ENCODE results near the gene DPF1. TPM values are rescaled to one million over a fixed set of nuclear protein-coding genes. Genes with fewer than 3 reads are reported as not detected.

Gene DPF1
- total and polyA plus RNA-seq, 12 donors: 0.17 to 1.3 (median 0.67) TPM; not detected in 5

- WGBS, 4 donors: 63 to 72% (median 70%) methylated on average over 22 to 24 of the region's 24 CpGs
- Histone ChIP-seq H3K36me3 (replicated peaks in 1 of 2) (no peaks in the 10 kb centered on the region), H3K27ac (no peak overlapping the region), H3K27me3 (peaks cover 10% of the 10 kb centered on the region), H3K9me3 (replicated peaks in 1 of 3) (no peaks in the 10 kb centered on the region), H3K4me1 (replicated peaks in 1 of 2) (no peaks in the 10 kb centered on the region), H3K4me3 (no peak overlapping the region)
- TF ChIP-seq CTCF (IDR thresholded peaks at IDR 0.05): no peak
- no peak for TF ChIP-seq POLR2A (IDR thresholded peaks at IDR 0.05)
- no peak for DNase-seq
- intact Hi-C loops (cut with DNase I): no loop called here
Measured at GRCh38 chr19:38213911-38214625, 10.0 kb downstream of the DPF1 start.

- no peaks in the 10 kb centered on the region for H3K4me1 ChIP-seq (replicated peaks in 1 of 2)
- TF ChIP-seq CTCF (IDR thresholded peaks at IDR 0.05): no peak
- no peak for TF ChIP-seq POLR2A (IDR thresholded peaks at IDR 0.05)
- no peak overlapping the region for H3K27ac ChIP-seq
- H3K36me3 ChIP-seq (replicated peaks in 1 of 2): no peaks in the 10 kb centered on the region
- H3K4me3 ChIP-seq: no peak overlapping the region
- no peaks in the 10 kb centered on the region for H3K9me3 ChIP-seq (replicated peaks in 1 of 3)
- no peak for DNase-seq
- intact Hi-C loops (cut with DNase I): no loop called here
- 79 to 88% (median 84%) methylated on average over 5 to 23 of the region's 23 CpGs for WGBS, 4 donors
- H3K27me3 ChIP-seq: peaks cover 10% of the 10 kb centered on the region
Measured at GRCh38 chr19:38213469-38213868, 10.6 kb downstream of the DPF1 start.

GRCh38 chr19:38211766-38212165 is 12.3 kb downstream of the DPF1 start:
- no peaks in the 10 kb centered on the region for H3K4me1 ChIP-seq (replicated peaks in 1 of 2)
- intact Hi-C loops (cut with DNase I): no loop called here
- no peaks in the 10 kb centered on the region for H3K9me3 ChIP-seq (replicated peaks in 1 of 3)
- DNase-seq: no peak
- H3K27ac ChIP-seq: no peak overlapping the region
- H3K4me3 ChIP-seq: no peak overlapping the region
- no peaks in the 10 kb centered on the region for H3K36me3 ChIP-seq (replicated peaks in 1 of 2)
- 37 to 60% (median 53%) methylated on average over 2 to 15 of the region's 15 CpGs for WGBS, 4 donors
- peaks cover 10% of the 10 kb centered on the region for H3K27me3 ChIP-seq
- TF ChIP-seq POLR2A (IDR thresholded peaks at IDR 0.05): no peak
- no peak for TF ChIP-seq CTCF (IDR thresholded peaks at IDR 0.05)

GRCh38 chr19:38211151-38211591 is 12.9 kb downstream of the DPF1 start:
- no peaks in the 10 kb centered on the region for H3K9me3 ChIP-seq (replicated peaks in 1 of 3)
- H3K4me3 ChIP-seq: no peak overlapping the region
- H3K36me3 ChIP-seq (replicated peaks in 1 of 2): peaks cover 0 to 3% of the 10 kb centered on the region in 2 donors
- no peak overlapping the region for H3K27ac ChIP-seq
- no peaks in the 10 kb centered on the region for H3K4me1 ChIP-seq (replicated peaks in 1 of 2)
- intact Hi-C loops (cut with DNase I): no loop called here
- 10 to 17% (median 14%) methylated on average over 4 to 27 of the region's 27 CpGs for WGBS, 4 donors
- TF ChIP-seq POLR2A (IDR thresholded peaks at IDR 0.05) (no peak), CTCF (IDR thresholded peaks at IDR 0.05) (no peak)
- peaks cover 10% of the 10 kb centered on the region for H3K27me3 ChIP-seq
- DNase-seq: no peak

Measured in adrenal gland (tissue), 12 donors.